Upper lobe of left lung (tissue), 6 donors: ENCODE data around the gene TAF1B. TPM values are rescaled to one million over a fixed set of nuclear protein-coding genes. Genes with fewer than 3 reads are reported as not detected.

Source experiments
- ATAC-seq, 2 donors: fragments of 200-7000 bp; cut with Tn5 transposase; one replicate each; pipeline ENCODE4 v1.9.1; 2022; ENCODE audit warnings: mild to moderate bottlenecking in 2 of 2, moderate library complexity in 2 of 2; ENCODE audit not compliant: low FRiP score in 2 of 2
- DNase-seq, 2 donors: peaks; one replicate each; pipeline ENCODE4 v3.0.0-alpha.2; 2019 to 2020
- H3K27ac ChIP-seq, 4 donors: fragments of 200-600 bp; sonication (generic); one replicate each; pipeline ENCODE4 v1.5.1; 2016 to 2019
- H3K27me3 ChIP-seq, 4 donors: fragments of 200-600 bp; sonication (generic); one replicate each; pipeline ENCODE4 v1.5.1; 2017 to 2019
- H3K36me3 ChIP-seq, 4 donors: fragments of 200-600 bp; sonication (generic); one replicate each; pipeline ENCODE4 v1.5.1; 2016 to 2019
- H3K4me1 ChIP-seq, 4 donors: fragments of 200-600 bp; sonication (generic); one replicate each; pipeline ENCODE4 v1.5.1; 2018 to 2019
- H3K4me3 ChIP-seq, 4 donors: fragments of 200-600 bp; sonication (generic); one replicate each; pipeline ENCODE4 v1.5.1; 2017 to 2019; ENCODE audit warnings: mild to moderate bottlenecking in 2 of 4, moderate library complexity in 1 of 4
- H3K9me3 ChIP-seq, 4 donors: fragments of 200-600 bp; sonication (generic); one replicate each; pipeline ENCODE4 v1.5.1; 2018 to 2019
- EP300 ChIP-seq, 4 donors: sonication (generic); formaldehyde crosslinking; IDR thresholded peaks; one replicate each; pipeline ENCODE4 v1.5.1; 2017; ENCODE audit warnings: antibody characterized with exemption in 4 of 4, control low read depth in 2 of 4
- POLR2A ChIP-seq, 4 donors: fragments of 450-650 bp; IDR thresholded peaks; one replicate each; pipeline ENCODE4 v1.5.1; 2016 to 2017; ENCODE audit warnings: antibody characterized with exemption in 4 of 4, mild to moderate bottlenecking in 2 of 4
- POLR2AphosphoS5 ChIP-seq, 2 donors: sonication (generic); formaldehyde crosslinking; IDR thresholded peaks; one replicate each; pipeline ENCODE4 v1.5.1; 2017; ENCODE audit warnings: antibody characterized with exemption in 2 of 2
- WGBS, 2 donors: methylation state at CpG; one replicate each; pipeline ENCODE4 v1.1.5; 2017 to 2018; 5-methylcytosine and 5-hydroxymethylcytosine counted together
- total RNA-seq, 6 donors: library from RNA; depleted of rRNA in 4 of 6; stranded (reverse); fragments of >200 nt in 4 of 6; gene quantifications; one replicate each; pipeline versions ENCODE4 v1.1.0 to v1.2.1, GENCODE V29; 2016 to 2021
- TF ChIP-seq, protein P1 (sequence below), 6 experiments: fragments of 450-650 bp in 4 of 6; fragments of 200-600 bp in 2 of 6; sonication (generic) in 2 of 6; IDR thresholded peaks; one replicate each; pipeline ENCODE4 v1.5.1; 2016 to 2019; ENCODE audit warnings: antibody characterized with exemption in 6 of 6
- donor health status: DM: no; HTN: no; CAD: no; lungs with moderate emphysema.
- donor health status: DM: no; HTN: yes; CAD: no; lungs with severe emphysema.

The TAF1B gene
- total RNA-seq: 10 to 100 TPM in 5 of 6 donors, 1 to 10 TPM in 1; 8.5 to 24.3 (median 16.7) TPM

DNA sequence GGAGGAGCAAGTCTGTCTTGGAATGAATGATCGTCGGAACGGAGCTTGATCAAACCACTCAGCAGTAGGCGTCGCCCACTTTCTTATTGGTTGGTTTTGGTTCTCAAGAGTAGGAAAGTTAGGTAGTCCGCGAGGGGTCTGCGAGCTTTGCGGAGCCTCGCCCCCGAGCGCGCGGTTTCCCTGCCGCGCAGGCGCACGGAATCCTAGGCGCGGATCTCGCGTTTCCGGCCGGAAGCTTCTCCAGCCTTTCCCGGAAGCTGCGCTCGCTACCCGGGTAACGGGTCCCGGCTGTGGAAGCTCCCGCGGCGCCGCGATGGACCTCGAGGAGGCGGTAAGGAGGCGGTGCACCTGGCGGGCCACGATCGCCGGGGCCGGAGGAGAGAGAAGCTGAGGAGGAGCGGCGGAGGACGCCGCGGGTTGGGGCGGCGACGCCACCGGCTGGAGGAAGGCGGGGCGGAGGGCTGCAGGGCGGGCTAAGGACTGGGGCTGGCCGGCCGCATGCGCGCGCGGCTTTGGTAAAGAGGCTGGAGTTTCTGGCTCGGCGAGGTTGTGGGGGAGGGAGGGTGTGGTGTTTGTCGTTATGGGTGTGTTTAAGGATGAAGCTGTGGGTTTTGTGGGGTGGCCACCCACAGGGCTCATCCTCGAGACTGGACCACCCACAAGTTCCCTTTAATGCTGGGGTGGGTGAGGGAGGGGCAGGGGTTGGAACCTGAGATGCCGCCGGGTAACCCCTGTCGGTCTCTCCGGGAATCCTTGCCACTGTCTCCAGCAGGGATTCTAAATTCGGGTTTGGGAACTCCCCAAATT is at the start of gene TAF1B:
TAF1B (plus strand) TSS at position 246 of the 807 bp plus-strand sequence; CDS start at position 314, 68 bp downstream.
- H3K36me3 ChIP-seq: peaks cover 0 to 6% (median 0%) of the 10 kb centered on the region in 4 donors
- peak within 1 kb of the TSS; percentile 63 to 75 (median 69) for H3K4me3 ChIP-seq
- H3K27ac ChIP-seq: peak within 1 kb of the TSS; percentile 85 to 90 (median 88)
- peak; percentile 95 to 98 for ATAC-seq
- WGBS, 2 donors: 0% methylated on average over 22 to 68 of the region's 70 CpGs
- TF ChIP-seq, protein P1, sequence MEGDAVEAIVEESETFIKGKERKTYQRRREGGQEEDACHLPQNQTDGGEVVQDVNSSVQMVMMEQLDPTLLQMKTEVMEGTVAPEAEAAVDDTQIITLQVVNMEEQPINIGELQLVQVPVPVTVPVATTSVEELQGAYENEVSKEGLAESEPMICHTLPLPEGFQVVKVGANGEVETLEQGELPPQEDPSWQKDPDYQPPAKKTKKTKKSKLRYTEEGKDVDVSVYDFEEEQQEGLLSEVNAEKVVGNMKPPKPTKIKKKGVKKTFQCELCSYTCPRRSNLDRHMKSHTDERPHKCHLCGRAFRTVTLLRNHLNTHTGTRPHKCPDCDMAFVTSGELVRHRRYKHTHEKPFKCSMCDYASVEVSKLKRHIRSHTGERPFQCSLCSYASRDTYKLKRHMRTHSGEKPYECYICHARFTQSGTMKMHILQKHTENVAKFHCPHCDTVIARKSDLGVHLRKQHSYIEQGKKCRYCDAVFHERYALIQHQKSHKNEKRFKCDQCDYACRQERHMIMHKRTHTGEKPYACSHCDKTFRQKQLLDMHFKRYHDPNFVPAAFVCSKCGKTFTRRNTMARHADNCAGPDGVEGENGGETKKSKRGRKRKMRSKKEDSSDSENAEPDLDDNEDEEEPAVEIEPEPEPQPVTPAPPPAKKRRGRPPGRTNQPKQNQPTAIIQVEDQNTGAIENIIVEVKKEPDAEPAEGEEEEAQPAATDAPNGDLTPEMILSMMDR (IDR thresholded peaks at IDR 0.05): peak in 3 of 6 experiments; percentile 10 to 31 (median 24)
- peak in 2 of 4 donors; percentile 24 to 25 for TF ChIP-seq EP300 (IDR thresholded peaks at IDR 0.05)
- TF ChIP-seq POLR2A (IDR thresholded peaks at IDR 0.05): peak; percentile 8 to 88 (median 58)
- TF ChIP-seq POLR2AphosphoS5 (IDR thresholded peaks at IDR 0.05): peak; percentile 89 to 92
- H3K4me1 ChIP-seq: peaks cover 12 to 35% (median 23%) of the 10 kb centered on the region in 4 donors
- no peaks in the 10 kb centered on the region for H3K27me3 ChIP-seq
- no peaks in the 10 kb centered on the region for H3K9me3 ChIP-seq
- DNase-seq: peak; percentile 84 to 97

DNA sequence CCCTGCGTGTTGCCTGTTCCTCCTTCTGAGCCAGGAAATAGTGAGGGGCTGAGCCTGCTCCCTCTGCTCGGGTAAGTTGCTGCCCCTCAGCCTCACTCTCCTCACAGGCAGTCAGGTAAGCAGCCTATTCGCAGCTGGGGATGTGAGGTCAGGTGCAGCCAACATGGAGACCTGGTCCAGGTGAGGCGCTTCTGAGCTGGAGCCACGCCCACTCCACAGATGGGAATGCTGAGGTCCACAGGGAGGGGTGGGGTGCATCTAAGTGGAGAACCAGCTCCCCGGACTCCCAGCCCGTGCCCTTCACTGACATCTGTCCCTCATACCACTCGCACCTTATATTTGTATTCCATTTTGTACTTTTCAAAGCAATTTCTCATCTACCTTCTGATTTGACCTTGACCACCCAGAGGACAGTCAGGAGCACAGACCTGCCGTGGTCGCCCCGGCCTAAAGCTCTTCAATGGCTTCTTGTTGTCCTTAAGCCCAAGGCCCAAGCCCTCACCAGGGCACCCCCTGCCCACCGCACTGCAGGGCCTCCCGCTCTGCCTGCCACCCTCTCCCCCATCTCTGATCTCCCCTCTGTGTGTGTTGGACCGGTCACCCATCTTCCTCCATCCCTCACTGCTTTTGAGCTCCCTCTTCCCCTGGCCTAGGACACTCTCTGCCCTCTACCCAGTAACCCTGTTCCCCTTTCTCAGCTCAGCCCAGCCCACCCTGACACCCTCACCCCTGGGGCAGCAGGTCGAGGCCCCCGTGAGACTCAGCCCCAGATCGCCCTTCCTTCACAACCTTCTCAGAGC is 49.2 kb upstream of the TAF1B start:
- H3K27me3 ChIP-seq: no peaks in the 10 kb centered on the region
- DNase-seq (no peak), ATAC-seq (no peak)
- no peaks in the 10 kb centered on the region for H3K36me3 ChIP-seq
- H3K9me3 ChIP-seq: no peaks in the 10 kb centered on the region
- no peak for TF ChIP-seq POLR2AphosphoS5 (IDR thresholded peaks at IDR 0.05)
- no peak for TF ChIP-seq EP300 (IDR thresholded peaks at IDR 0.05)
- TF ChIP-seq POLR2A (IDR thresholded peaks at IDR 0.05): no peak
- TF ChIP-seq, protein P1 (IDR thresholded peaks at IDR 0.05): no peak
- no peak overlapping the region for H3K4me3 ChIP-seq
- WGBS, 2 donors: 92 to 94% methylated on average over 14 to 17 of the region's 17 CpGs
- H3K4me1 ChIP-seq: peaks cover 0 to 12% (median 5%) of the 10 kb centered on the region in 4 donors
- no peak overlapping the region for H3K27ac ChIP-seq

DNA sequence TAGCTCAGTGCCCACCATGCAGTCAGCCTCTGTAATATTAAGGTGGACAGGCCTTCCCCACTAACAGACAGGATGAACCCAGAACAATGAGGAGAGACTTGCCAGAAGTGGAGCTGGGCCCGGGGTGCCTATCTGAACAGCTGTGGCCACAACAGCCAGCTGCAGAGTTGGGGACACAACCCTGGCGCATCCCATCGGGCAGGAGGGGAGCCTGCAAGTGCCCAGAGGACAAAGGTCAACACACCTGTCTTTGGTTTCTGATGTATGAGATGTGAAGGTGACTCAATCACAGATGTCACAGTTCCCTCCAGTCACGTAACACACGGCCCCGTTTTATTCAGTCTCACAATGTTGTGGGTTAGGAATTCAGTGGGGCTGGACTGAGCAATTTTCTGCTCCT is 48.2 kb upstream of the TAF1B start:
- Histone ChIP-seq H3K27ac (no peak overlapping the region), H3K36me3 (no peaks in the 10 kb centered on the region), H3K9me3 (no peaks in the 10 kb centered on the region), H3K4me3 (no peak overlapping the region), H3K4me1 (peaks cover 8 to 21% (median 15%) of the 10 kb centered on the region in 4 donors), H3K27me3 (no peaks in the 10 kb centered on the region)
- no peak for DNase-seq
- ATAC-seq: no peak
- no peak for TF ChIP-seq POLR2A (IDR thresholded peaks at IDR 0.05)
- TF ChIP-seq POLR2AphosphoS5 (IDR thresholded peaks at IDR 0.05): no peak
- TF ChIP-seq EP300 (IDR thresholded peaks at IDR 0.05): no peak
- TF ChIP-seq, protein P1 (IDR thresholded peaks at IDR 0.05): no peak
- 63 to 75% methylated on average over 3 to 6 of the region's 6 CpGs for WGBS, 2 donors

DNA sequence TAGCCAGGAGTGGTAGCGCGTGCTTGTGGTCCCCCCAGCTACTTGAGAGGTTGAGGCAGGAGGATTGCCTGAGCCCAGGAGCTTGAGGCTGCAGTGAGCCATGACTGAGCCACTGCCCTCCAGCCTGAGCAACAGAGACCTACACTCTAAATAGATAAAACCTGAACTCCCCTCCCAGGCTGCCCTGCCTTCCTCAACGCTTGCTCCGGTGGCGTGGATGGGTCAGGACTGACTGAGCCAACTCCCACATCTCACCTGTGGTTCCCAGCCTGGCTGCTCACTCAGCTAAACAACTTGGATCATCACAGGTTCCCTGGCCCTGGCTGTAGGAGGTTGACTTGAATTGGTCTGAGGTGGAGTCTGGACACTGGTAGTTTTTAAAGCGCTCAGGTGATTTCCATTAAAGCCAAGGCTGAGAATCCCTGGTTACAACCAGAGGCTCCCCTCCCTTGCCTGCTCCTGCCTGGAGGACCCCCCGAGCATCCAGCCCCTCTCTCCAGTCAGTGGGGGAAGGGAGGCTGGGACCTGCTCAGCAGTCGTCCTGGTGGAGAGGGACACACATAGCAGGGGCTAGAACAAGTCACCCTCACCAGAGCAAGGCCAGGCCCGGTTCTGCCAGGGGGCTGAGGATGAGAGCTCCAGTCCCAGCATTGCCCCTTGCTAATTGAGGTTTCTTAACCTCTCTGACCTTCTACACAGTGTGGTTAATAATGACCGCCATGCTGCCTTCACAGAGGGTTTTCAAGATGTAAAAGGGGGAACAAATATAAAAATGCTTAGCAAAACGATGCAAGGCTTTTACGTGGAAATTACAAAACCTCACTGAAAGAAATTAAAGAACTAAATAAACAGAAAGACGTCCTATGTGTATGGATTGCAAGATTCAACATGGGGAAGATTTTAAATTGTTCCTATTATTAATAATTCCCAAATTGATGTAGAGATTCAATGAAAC is 46.9 kb upstream of the TAF1B start:
- Histone ChIP-seq H3K36me3 (no peaks in the 10 kb centered on the region), H3K4me3 (no peak overlapping the region), H3K27me3 (no peaks in the 10 kb centered on the region), H3K9me3 (no peaks in the 10 kb centered on the region), H3K27ac (no peak overlapping the region), H3K4me1 (peaks cover 20 to 33% (median 27%) of the 10 kb centered on the region in 4 donors)
- 75 to 78% methylated on average over 6 to 13 of the region's 13 CpGs for WGBS, 2 donors
- ATAC-seq: no peak
- TF ChIP-seq POLR2A (IDR thresholded peaks at IDR 0.05): no peak
- TF ChIP-seq POLR2AphosphoS5 (IDR thresholded peaks at IDR 0.05): no peak
- TF ChIP-seq, protein P1 (IDR thresholded peaks at IDR 0.05): peak in 1 of 6 experiments; percentile 10
- DNase-seq: no peak
